Activated T-helper 1 cell treated with anti-CD3 and anti-CD28 coated beads, Interleukin-12 subunit alpha, Interleukin-12 subunit beta, Interleukin-2, Interleukin-4 antibody, amounts not matched to agents 30 ng/mL and 10 ng/mL and 1 ng/mL, durations not matched to agents 14 hours and 24 hours and 36 hours (primary cell): ENCODE data around the gene ZNF320. TPM values are rescaled to one million over a fixed set of nuclear protein-coding genes. Genes with fewer than 3 reads are reported as not detected.
"Not testable (repeated sequence)": the region's sequence is repeated elsewhere in the genome, so short reads cannot be mapped to it uniquely, and the experiment has no call there.

ENCODE experiments used
- DNase-seq: peaks from one replicate; pipeline ENCODE4 v3.0.0; 2021; ENCODE audit warnings: low spot score
- H3K27ac Mint-ChIP-seq: one replicate; pipeline ENCODE4 v1.8.0; 2021; ENCODE audit warnings: mild to moderate bottlenecking, mixed read lengths
- H3K27me3 Mint-ChIP-seq: one replicate; pipeline ENCODE4 v1.8.0; 2022; ENCODE audit warnings: mild to moderate bottlenecking, moderate library complexity, mixed read lengths; ENCODE audit not compliant: insufficient read depth
- H3K36me3 Mint-ChIP-seq: one replicate; pipeline ENCODE4 v1.8.0; 2021; ENCODE audit warnings: low read depth, mixed read lengths
- H3K4me1 Mint-ChIP-seq: one replicate; pipeline ENCODE4 v1.8.0; 2021; ENCODE audit warnings: low read depth, mixed read lengths
- H3K4me3 Mint-ChIP-seq: one replicate; pipeline ENCODE4 v1.8.0; 2021; ENCODE audit warnings: mild to moderate bottlenecking, moderate library complexity, mixed read lengths
- H3K9me3 Mint-ChIP-seq: one replicate; pipeline ENCODE4 v1.8.0; 2021; ENCODE audit warnings: mixed read lengths
- intact Hi-C: fragments of 100-400 bp; cut with micrococcal nuclease; formaldehyde crosslinking; loops from one replicate; pipeline ENCODE4 v1.15.1; 2024
- total RNA-seq: library from RNA; stranded (reverse); gene quantifications from 2 replicates; pipeline ENCODE4 v1.2.3, GENCODE V29; 2022

Gene ZNF320
- 10.5 and 11.0 TPM in 2 replicates for total RNA-seq

DNA sequence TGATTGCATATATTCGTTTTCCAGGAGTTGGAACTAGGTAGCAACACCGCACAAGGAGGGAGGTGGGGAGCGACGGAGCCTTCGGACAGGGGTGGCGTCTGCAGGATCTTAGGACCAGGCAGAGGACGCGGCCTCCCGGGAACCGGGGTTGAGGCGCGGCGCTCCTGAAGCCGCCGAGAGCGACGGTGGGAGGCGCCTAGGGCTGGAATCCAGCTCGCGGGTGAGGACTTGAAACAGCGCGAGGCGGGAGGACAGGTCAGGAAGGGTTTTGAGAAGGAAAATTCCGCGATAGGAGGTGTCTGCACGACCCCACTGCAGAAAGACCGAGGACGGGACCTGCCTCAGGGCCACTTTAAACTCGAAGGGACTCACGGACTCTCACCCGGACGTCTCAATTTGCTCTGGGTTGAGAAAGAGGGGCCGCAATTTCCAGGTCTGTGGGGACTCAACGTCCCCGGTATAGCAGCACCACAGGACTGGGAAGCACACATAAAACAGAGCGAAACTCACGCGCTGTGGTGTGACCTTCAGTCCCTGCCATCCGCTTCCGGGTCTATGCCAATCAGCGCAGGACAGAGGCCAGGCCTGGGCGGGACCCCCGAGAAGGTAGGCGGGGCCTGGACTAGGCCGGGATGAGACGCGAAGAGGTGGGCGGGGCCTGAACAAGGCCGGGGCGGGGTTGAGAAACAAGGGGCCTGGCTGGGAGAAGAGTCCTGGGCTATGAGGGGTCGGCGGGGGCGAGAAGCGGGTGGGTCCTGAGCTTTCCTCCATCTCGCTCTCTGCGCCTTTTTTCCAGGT lies at the start of gene ZNF320:
TSS of gene ZNF320 (minus strand) at position 498 of the 798 bp plus-strand sequence. CDS start 7,380 bp downstream, outside the sequence.
- Mint-ChIP-seq H3K4me3 (peak within 1 kb of the TSS; percentile 92), H3K4me1 (peaks cover 4% of the 10 kb centered on the region), H3K36me3 (peaks cover 22% of the 10 kb centered on the region), H3K9me3 (peaks cover 21% of the 10 kb centered on the region), H3K27me3 (no peaks in the 10 kb centered on the region), H3K27ac (peak within 1 kb of the TSS; percentile 87)
- intact Hi-C loops = loop anchor here (1.0 to 2.0 kb wide), 11 partner anchors 25 to 628 kb away; partner anchors contain the start of genes ZNF160, ZNF28, ZNF468 and ZNF611
- DNase-seq = peak; percentile 90

DNA sequence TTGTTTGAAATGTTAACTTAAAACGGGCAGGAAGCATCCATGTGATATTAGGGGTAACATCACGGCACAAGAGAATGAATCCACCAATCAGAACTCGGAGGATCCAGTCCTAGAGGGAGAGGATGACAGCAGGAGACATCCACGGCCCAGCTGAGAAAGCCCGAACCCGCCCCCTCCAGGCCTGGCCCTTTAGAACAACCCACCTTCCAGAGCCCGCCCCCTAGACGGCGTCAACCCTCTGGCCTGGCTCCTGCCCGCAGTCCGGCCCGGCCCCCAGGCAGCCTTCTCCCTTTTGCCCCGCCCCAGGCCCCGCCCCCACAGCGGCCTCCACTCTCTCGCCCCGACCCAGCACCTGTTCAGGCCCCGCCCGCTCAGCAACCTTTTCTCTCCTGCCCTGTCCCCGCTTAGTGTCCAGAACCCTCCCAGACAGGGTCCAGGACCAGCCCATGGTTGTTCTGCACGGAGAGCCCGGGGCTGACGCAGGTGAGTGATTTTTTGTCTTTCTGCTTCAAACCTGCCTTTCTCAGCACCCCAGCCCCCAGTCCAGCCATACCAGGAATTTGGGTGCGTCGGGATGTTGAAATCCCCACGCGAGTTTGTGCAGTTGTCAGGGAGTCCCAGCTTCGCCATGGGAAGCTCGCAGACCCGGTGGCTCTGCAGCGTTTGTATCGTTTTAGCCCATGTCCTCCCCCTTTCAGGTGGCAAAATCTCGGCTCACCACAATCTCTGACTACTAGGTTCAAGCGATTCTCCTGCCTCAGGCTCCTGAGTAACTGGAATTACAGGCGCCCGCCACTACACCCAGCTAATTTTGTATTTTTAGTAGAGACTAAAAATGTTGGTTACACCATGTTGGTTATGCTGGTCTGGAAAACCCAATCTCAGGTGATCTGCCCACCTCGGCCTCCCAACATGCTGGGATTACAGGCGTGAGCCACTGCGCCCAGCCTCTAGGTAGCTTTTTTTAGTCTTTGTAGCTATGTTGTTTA lies 49.2 kb upstream of the ZNF320 start:
- Mint-ChIP-seq H3K9me3 (peaks cover 49% of the 10 kb centered on the region), H3K4me1 (peaks cover 4% of the 10 kb centered on the region), H3K4me3 (no peak overlapping the region), H3K27me3 (peaks cover 2% of the 10 kb centered on the region), H3K27ac (no peak overlapping the region), H3K36me3 (peaks cover 24% of the 10 kb centered on the region)
- intact Hi-C loops = no loop called here
- DNase-seq = no peak

DNA sequence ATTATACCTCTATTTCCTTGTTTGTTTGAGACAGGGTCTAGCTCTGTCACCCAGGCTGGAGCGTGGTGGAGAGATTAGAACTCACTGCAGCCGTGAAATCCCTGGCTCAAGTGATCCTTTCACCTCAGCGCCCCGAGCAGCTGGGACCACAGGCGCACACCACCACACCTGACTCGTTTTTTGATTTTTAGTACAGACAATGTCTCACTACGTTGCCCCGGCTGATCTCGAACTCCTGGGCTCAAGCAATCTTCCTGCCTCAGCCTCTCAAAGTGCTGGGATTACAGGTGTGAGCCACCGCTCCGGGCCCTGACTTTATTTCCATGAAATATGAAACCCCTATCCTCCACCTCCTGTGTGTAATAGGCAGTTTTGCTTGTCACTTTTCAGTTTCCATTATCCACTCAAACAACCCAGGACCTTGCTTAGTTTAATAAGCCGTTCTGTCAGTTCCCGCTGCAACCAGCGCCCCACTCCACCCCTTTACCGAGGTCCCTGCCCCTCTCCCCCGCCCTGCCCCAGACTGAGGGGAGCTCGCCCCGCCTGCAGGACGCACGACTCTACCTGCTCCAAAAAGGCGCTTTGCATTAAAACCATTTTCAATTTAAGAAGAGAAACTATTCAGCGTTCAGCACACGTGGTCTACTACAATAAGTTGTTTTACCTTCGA lies 48.4 kb upstream of the ZNF320 start:
- Mint-ChIP-seq H3K4me1 (peaks cover 13% of the 10 kb centered on the region), H3K27ac (no peak overlapping the region), H3K27me3 (peaks cover 2% of the 10 kb centered on the region), H3K4me3 (no peak overlapping the region), H3K9me3 (peaks cover 41% of the 10 kb centered on the region), H3K36me3 (peaks cover 20% of the 10 kb centered on the region)
- no peak for DNase-seq
- intact Hi-C loops = no loop called here

DNA sequence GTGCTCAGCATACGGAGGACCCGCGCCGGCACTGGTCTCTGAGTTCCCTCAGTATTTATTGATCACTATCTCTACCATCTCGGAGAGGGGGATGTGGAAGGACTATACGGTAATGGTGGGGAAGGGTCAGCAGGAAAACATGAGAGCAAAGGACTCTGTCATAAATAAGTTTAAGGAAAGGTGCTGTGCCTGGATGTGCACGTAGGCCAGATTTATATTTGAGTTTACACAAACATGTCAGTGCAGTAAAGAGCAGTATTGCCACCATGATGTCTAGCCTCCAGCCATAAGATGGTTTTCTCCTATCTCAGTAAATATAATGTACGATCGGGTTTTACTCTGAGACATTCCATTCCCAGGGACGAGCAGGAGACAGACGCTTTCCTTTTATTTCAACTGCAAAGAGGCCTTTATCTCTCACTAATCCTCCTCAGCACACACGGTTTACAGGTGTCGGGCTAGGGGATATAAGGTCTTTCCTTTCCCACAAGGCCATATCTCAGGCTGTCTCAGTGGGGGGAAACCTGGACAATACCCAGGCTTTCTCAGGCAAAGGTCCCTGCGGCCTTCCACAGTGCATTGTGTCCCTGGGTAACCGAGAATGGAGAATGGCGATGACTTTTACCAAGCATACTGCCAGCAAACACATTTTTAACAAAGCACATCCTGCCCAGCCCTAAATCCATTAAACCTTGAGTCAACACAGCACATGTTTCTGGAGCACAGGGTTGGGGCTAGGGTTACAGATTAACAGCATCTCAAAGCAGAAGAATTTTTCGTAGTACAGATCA lies 47.5 kb upstream of the ZNF320 start:
- H3K4me3 Mint-ChIP-seq = peak overlapping the region; percentile 29
- DNase-seq, intact Hi-C loops, H3K27ac Mint-ChIP-seq, H3K27me3 Mint-ChIP-seq: not testable (repeated sequence)
- H3K9me3 Mint-ChIP-seq = peaks cover 32% of the 10 kb centered on the region
- H3K4me1 Mint-ChIP-seq = peaks cover 14% of the 10 kb centered on the region
- peaks cover 11% of the 10 kb centered on the region for H3K36me3 Mint-ChIP-seq

DNA sequence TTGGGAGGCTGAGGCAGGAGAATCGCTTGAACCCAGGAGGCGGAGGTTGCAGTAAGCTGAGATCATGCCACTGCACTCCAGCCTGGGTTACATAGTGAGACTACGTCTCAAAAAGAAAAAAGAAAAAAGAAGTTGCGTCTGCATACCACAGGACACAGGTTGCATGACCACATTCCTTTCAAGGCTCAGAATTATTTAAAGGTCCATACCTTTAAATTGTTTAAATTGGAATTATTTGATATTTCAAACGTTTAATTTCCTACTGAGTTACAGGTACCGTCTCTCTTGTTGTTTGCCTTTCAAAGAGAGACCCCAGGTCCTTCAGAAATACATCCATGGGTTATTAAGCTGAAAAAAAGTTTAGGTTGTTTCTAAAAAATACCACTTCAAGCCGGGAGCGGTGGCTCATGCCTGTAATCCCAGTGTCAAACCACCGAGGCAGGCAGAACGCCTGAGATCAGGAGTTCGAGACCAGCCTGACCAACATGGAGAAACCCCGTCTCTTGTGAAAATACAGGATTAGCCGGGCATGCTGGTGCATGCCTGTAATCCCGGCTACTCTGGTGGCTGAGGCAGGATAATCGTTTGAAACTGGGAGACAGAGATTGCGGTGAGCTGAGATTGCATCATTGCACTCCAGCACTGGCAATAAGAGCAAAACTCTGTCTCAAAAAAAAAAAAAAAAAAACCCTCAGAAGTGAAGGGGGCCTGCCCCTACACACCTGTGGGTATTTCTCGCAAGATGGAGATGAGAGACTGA lies 46.6 kb upstream of the ZNF320 start:
- DNase-seq = no peak
- peaks cover 23% of the 10 kb centered on the region for H3K9me3 Mint-ChIP-seq
- peaks cover 5% of the 10 kb centered on the region for H3K36me3 Mint-ChIP-seq
- peaks cover 19% of the 10 kb centered on the region for H3K4me1 Mint-ChIP-seq
- intact Hi-C loops = loop anchor here (2.0 kb wide), 1 partner anchor 21 kb away; the partner anchor contains the start of gene ZNF888
- H3K4me3 Mint-ChIP-seq = no peak overlapping the region
- H3K27ac Mint-ChIP-seq = no peak overlapping the region
- H3K27me3 Mint-ChIP-seq = peaks cover 2% of the 10 kb centered on the region

DNA sequence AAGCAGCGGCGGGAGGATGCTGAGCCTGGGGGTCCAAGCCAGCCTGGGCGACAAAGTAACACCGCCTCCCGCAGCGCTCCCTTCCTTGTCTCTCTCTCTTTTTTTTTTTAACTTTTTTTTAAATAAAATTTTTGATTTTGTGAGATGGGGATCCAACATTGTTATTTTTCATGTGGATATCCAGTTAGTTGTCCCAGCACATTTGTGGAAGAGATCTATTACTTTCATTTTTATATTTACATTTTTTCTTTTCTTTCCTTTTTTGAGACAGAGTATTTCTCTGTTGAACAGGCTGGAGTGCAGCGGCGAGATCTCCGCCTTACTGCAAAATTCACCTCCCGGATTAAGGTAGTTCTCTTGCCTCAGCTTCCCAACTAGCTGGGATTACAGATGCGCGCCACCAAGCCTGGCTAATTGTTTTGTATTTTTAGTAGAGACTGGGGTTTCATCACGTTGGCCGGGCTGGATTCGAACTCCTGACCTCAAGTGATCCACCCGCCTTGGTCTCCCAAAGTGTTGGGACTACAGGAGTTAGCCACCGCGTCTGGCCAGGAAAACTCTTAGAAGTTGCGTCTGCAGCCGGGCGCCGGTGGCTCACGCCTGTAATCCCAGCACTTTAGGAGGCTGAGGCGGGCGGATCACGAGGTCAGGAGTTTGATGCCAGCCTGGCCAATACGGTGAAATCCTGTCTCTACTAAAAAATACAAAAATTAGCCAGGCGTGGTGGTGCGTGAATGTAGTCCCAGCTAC lies 45.9 kb upstream of the ZNF320 start:
- intact Hi-C loops = loop anchor here (2.0 kb wide), 1 partner anchor 21 kb away; the partner anchor contains the start of gene ZNF888
- Mint-ChIP-seq H3K4me3 (peak overlapping the region; percentile 89), H3K4me1 (peaks cover 27% of the 10 kb centered on the region), H3K27me3 (peaks cover 2% of the 10 kb centered on the region), H3K27ac (no peak overlapping the region), H3K9me3 (peaks cover 29% of the 10 kb centered on the region), H3K36me3 (peaks cover 12% of the 10 kb centered on the region)
- no peak for DNase-seq

DNA sequence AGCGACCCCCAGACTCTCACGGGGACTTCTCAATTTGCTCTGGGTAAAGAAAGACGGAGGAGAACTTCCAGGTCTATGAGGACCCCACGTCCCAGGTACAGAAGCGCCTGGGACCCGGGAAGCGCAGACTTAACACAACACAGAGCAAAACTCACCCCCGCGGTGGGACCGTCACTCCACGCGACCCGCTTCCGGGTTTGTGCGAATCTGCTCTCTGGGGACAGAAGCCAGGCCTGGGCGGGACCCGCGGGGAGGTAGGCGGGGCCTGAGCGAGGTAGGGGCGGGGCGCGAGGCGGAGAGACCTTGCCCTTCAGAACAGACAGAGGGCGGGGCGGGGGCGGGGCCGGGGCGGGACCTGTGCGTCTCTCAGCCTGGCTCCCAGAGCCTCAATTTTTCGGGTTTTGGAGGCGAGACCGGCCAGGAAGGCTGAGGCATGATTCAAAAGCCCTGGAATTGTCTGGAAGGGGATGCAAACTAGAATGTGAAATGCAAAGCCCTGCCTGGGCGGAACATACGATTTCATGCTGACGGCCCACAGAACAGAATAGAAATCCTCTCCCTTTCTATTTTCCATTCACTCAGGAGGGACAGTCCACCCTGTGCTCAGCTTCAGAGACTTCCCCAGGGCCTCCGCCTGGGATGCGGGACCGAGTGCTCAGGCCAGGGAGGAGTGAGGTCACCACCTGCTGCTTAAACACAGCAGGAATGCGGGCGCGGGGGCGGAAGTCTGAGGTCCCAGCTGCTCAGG lies 45.1 kb upstream of the ZNF320 start:
- peaks cover 2% of the 10 kb centered on the region for H3K27me3 Mint-ChIP-seq
- peak overlapping the region; percentile 88 for H3K27ac Mint-ChIP-seq
- H3K9me3 Mint-ChIP-seq = peaks cover 31% of the 10 kb centered on the region
- H3K4me3 Mint-ChIP-seq = peak overlapping the region; percentile 89
- intact Hi-C loops = loop anchor here (1.0 to 2.0 kb wide), 13 partner anchors 20 to 673 kb away; partner anchors contain the start of genes ZNF160, ZNF320, ZNF347 and ZNF600
- H3K4me1 Mint-ChIP-seq = peaks cover 27% of the 10 kb centered on the region
- peak; percentile 94 for DNase-seq
- H3K36me3 Mint-ChIP-seq = peaks cover 14% of the 10 kb centered on the region

DNA sequence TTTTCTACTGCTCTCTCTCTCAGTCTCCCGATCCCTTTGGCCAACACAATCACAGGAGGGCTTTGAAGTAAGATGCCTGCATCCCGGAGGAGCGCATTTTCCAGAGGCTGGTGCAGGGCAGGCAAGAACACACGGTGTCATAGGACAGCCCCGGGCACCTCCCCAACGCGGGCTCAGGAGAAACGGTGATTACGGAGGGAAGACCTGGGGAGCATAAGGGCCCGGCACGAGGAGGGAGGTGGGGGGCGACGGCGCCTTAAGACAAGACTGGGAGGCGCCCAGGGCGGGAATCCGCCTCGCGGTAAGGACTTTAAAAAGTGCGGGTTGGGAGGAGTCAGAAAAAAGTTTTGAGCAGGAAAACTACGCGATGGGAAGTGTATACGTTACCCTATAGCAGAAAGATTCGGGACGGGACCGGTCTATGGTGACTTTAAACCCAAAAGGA lies 44.5 kb upstream of the ZNF320 start:
- H3K27ac Mint-ChIP-seq = peak overlapping the region; percentile 88
- intact Hi-C loops = loop anchor here (1.0 to 2.0 kb wide), 13 partner anchors 19 to 673 kb away; partner anchors contain the start of genes ZNF160, ZNF320, ZNF347 and ZNF600
- H3K9me3 Mint-ChIP-seq = peaks cover 31% of the 10 kb centered on the region
- peaks cover 2% of the 10 kb centered on the region for H3K27me3 Mint-ChIP-seq
- H3K36me3 Mint-ChIP-seq = peaks cover 19% of the 10 kb centered on the region
- peaks cover 28% of the 10 kb centered on the region for H3K4me1 Mint-ChIP-seq
- DNase-seq = no peak
- peak overlapping the region; percentile 89 for H3K4me3 Mint-ChIP-seq

DNA sequence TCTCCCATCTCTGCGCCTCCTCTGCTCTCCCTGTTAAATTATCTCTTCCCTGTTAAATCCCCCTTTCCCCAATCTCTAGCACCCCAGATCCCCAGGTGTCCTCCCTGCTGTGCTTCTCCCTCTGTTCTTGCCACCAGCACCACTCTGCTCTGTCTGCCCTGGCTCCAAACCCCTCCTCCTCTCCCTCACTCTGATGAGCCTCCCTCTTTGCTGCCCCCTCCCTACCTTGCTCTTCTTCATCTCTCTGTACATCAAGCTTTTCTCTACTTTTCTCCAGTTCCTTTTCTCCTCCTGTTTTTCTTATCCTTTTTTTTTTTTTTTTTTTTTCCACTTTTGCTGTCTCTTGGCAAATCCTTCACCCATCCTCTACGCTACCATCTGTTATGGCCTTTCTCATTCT lies 44.1 kb upstream of the ZNF320 start:
- H3K27me3 Mint-ChIP-seq, intact Hi-C loops, DNase-seq: not testable (repeated sequence)
- H3K27ac Mint-ChIP-seq = peak overlapping the region; percentile 88
- peaks cover 33% of the 10 kb centered on the region for H3K4me1 Mint-ChIP-seq
- H3K4me3 Mint-ChIP-seq = peak overlapping the region; percentile 89
- H3K36me3 Mint-ChIP-seq = peaks cover 23% of the 10 kb centered on the region
- H3K9me3 Mint-ChIP-seq = peaks cover 35% of the 10 kb centered on the region

DNA sequence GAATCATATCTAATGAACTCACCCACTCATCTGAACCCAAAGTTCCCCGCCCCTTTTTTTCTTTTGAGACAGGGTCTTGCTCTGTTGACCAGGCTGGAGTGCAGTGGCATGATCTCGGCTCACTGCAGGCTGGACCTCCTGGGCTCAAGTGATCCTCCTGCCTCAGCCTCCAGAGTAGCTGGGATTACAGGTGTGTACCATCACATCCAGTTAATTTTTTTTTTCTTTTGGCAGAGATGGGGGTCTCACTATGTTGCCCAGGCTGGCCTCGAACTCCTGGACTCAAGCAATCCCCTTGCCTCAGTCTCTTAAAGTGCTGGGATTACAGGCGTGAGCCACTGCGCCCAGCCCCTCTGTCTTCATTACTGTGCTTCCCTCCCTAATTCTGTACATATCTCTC lies 43.5 kb upstream of the ZNF320 start:
- Mint-ChIP-seq H3K4me1 (peaks cover 38% of the 10 kb centered on the region), H3K9me3 (peaks cover 32% of the 10 kb centered on the region), H3K36me3 (peaks cover 25% of the 10 kb centered on the region), H3K4me3 (peak overlapping the region; percentile 89), H3K27ac (peak overlapping the region; percentile 42)
- H3K27me3 Mint-ChIP-seq, DNase-seq, intact Hi-C loops: not testable (repeated sequence)
